H1 (cell line): ENCODE data around the gene INHBA. TPM values are rescaled to one million over a fixed set of nuclear protein-coding genes. Genes with fewer than 3 reads are reported as not detected.

Source experiments
- CTCF ChIA-PET: fragments of 300-600 bp; sonication (Branson Sonifier 250); formaldehyde crosslinking; loops from one replicate; lab custom pipeline; 2021; ENCODE audit not compliant: partially characterized antibody; lab: Charles Lee
- POLR2A ChIA-PET: fragments of 300-600 bp; sonication (Branson Sonifier 250); formaldehyde crosslinking; loops from one replicate; lab custom pipeline; 2021; ENCODE audit warnings: inconsistent platforms; ENCODE audit not compliant: partially characterized antibody; lab: Charles Lee
- DNase-seq, 2 experiments: peaks; one replicate each; pipeline versions ENCODE4 v3.0.0 to v3.0.0-alpha.2; 2010 to 2022; ENCODE audit warnings: low spot score in 2 of 2, low read depth in 1 of 2, mixed read lengths in 1 of 2
- FAIRE-seq: peaks from 2 replicates; lab custom pipeline; 2011; peaks lifted over from hg19 to GRCh38; lab: Jason Lieb, UNC
- H2AFZ ChIP-seq: 2 replicates; pipeline ENCODE4 v1.8.1; 2012; ENCODE audit warnings: low read length, inconsistent platforms
- H2AK5ac ChIP-seq: 2 replicates; pipeline ENCODE4 v1.6.1; 2013; ENCODE audit warnings: low read depth, low read length
- H2BK120ac ChIP-seq: replicated peaks from 2 replicates; pipeline ENCODE3; 2013; ENCODE audit warnings: low read depth, low read length, inconsistent platforms
- H2BK12ac ChIP-seq: 2 replicates; pipeline ENCODE4 v1.6.1; 2013; ENCODE audit warnings: low read depth, low read length
- H2BK15ac ChIP-seq: 2 replicates; pipeline ENCODE4 v1.6.1; 2013; ENCODE audit warnings: low read length
- H2BK20ac ChIP-seq: 2 replicates; pipeline ENCODE4 v1.6.1; 2013; ENCODE audit warnings: low read length
- H2BK5ac ChIP-seq: 2 replicates; pipeline ENCODE4 v1.6.1; 2013; ENCODE audit warnings: low read depth, low read length
- H3K14ac ChIP-seq: 2 replicates; pipeline ENCODE4 v1.6.1; 2013; ENCODE audit warnings: inconsistent platforms; ENCODE audit not compliant: insufficient read length
- H3K18ac ChIP-seq: 2 replicates; pipeline ENCODE4 v1.6.1; 2013; ENCODE audit warnings: low read length; ENCODE audit errors: extremely low read depth
- H3K23ac ChIP-seq: 2 replicates; pipeline ENCODE4 v1.6.1; 2013; ENCODE audit warnings: inconsistent platforms; ENCODE audit not compliant: insufficient read length
- H3K23me2 ChIP-seq: 2 replicates; pipeline ENCODE4 v1.6.1; 2013; ENCODE audit warnings: low read depth, low read length
- H3K27ac ChIP-seq: 2 replicates; pipeline ENCODE4 v1.6.1; 2011; ENCODE audit warnings: low read depth, low read length, inconsistent platforms
- H3K27me3 ChIP-seq, 4 experiments: replicated peaks in 1 of 4; 1 replicate in 1 of 4; 2 replicates in 3 of 4; pipeline versions ENCODE4 v1.6.1 to v1.8.1; 2011 to 2013; ENCODE audit warnings: low read length in 3 of 4, mild to moderate bottlenecking in 3 of 4, inconsistent platforms in 2 of 4, mixed read lengths in 2 of 4, moderate library complexity in 1 of 4; ENCODE audit not compliant: control insufficient read depth in 3 of 4, insufficient read depth in 3 of 4; ENCODE audit errors: extremely low read depth in 1 of 4
- H3K36me3 ChIP-seq, 4 experiments: 2 replicates each; pipeline versions ENCODE4 v1.6.1 to v1.8.1; 2011 to 2013; ENCODE audit warnings: mild to moderate bottlenecking in 4 of 4, low read length in 3 of 4, moderate library complexity in 2 of 4, control low read depth in 1 of 4, inconsistent platforms in 1 of 4; ENCODE audit not compliant: insufficient read depth in 4 of 4, control insufficient read depth in 2 of 4
- H3K4ac ChIP-seq: replicated peaks from 2 replicates; pipeline ENCODE3; 2013; ENCODE audit warnings: low read length, low read depth, mixed read lengths, inconsistent platforms; ENCODE audit not compliant: insufficient read length
- H3K4me1 ChIP-seq, 4 experiments: replicated peaks in 1 of 4; 1 replicate in 1 of 4; 2 replicates in 3 of 4; pipeline versions ENCODE4 v1.6.1 to v1.8.1; 2011 to 2013; ENCODE audit warnings: low read length in 3 of 4, inconsistent platforms in 2 of 4, mixed read lengths in 1 of 4; ENCODE audit not compliant: insufficient read depth in 4 of 4, control insufficient read depth in 3 of 4
- H3K4me2 ChIP-seq, 2 experiments: 2 replicates each; pipeline versions ENCODE4 v1.6.1 to v1.8.1; 2011 to 2013; ENCODE audit warnings: low read depth in 2 of 2, low read length in 2 of 2, control low read depth in 1 of 2, inconsistent platforms in 1 of 2, mild to moderate bottlenecking in 1 of 2; ENCODE audit not compliant: insufficient read depth in 1 of 2
- H3K4me3 ChIP-seq, 4 experiments: fragments of 200-600, 300-600 bp in 1 of 4; sonication (generic), shearing (Covaris generic), sonication (Bioruptor Twin) in 1 of 4; 2 replicates each; pipeline versions ENCODE4 v1.5.1 to v1.8.1; 2011 to 2016; ENCODE audit warnings: low read length in 4 of 4, low read depth in 3 of 4, control low read depth in 2 of 4, inconsistent platforms in 2 of 4, mild to moderate bottlenecking in 2 of 4, mixed read lengths in 1 of 4, moderate library complexity in 1 of 4; ENCODE audit not compliant: insufficient read depth in 2 of 4; ENCODE audit errors: extremely low read depth in 1 of 4
- H3K56ac ChIP-seq: replicated peaks from 2 replicates; pipeline ENCODE3; 2013; ENCODE audit warnings: low read depth, mild to moderate bottlenecking, mixed read lengths, low read length, inconsistent platforms; ENCODE audit not compliant: insufficient read length
- H3K79me1 ChIP-seq: 2 replicates; pipeline ENCODE4 v1.6.1; 2013; ENCODE audit warnings: low read depth, low read length, control low read depth
- H3K79me2 ChIP-seq, 2 experiments: 2 replicates each; pipeline versions ENCODE4 v1.6.1 to v1.8.1; 2012 to 2013; ENCODE audit warnings: low read length in 2 of 2, mild to moderate bottlenecking in 2 of 2, inconsistent platforms in 1 of 2; ENCODE audit not compliant: insufficient read depth in 2 of 2, control insufficient read depth in 1 of 2
- H3K9ac ChIP-seq, 4 experiments: replicated peaks in 1 of 4; 1 replicate in 1 of 4; 2 replicates in 3 of 4; pipeline versions ENCODE4 v1.6.1 to v1.8.1; 2011 to 2013; ENCODE audit warnings: low read depth in 3 of 4, low read length in 3 of 4, control low read depth in 2 of 4, mild to moderate bottlenecking in 2 of 4, moderate library complexity in 2 of 4, inconsistent platforms in 1 of 4; ENCODE audit errors: extremely low read depth in 1 of 4
- H3K9me3 ChIP-seq, 2 experiments: 2 replicates each; pipeline versions ENCODE4 v1.6.1 to v1.8.1; 2012 to 2013; ENCODE audit warnings: mild to moderate bottlenecking in 2 of 2, moderate library complexity in 2 of 2, control low read depth in 1 of 2, inconsistent platforms in 1 of 2, low read depth in 1 of 2, low read length in 1 of 2, mixed read lengths in 1 of 2; ENCODE audit not compliant: insufficient read depth in 2 of 2
- H4K20me1 ChIP-seq, 2 experiments: replicated peaks in 1 of 2; 2 replicates each; pipeline versions ENCODE3 to v1.8.1; 2011 to 2013; ENCODE audit warnings: inconsistent platforms in 2 of 2, low read length in 2 of 2, mild to moderate bottlenecking in 1 of 2; ENCODE audit not compliant: insufficient read depth in 2 of 2, control insufficient read depth in 1 of 2
- H4K5ac ChIP-seq: 2 replicates; pipeline ENCODE4 v1.6.1; 2013; ENCODE audit warnings: low read length, low read depth, mixed read lengths, inconsistent platforms; ENCODE audit not compliant: insufficient read length
- H4K8ac ChIP-seq: 2 replicates; pipeline ENCODE4 v1.8.0; 2013; ENCODE audit warnings: mild to moderate bottlenecking, moderate library complexity, low read length, inconsistent platforms; ENCODE audit not compliant: insufficient read depth; ENCODE audit errors: extremely low read depth
- H4K91ac ChIP-seq: replicated peaks from 2 replicates; pipeline ENCODE3; 2013; ENCODE audit warnings: low read length, mixed read lengths, inconsistent platforms; ENCODE audit not compliant: insufficient read length
- ASH2L ChIP-seq: fragments of 200-600, 300-600 bp; sonication (generic); IDR thresholded peaks from one replicate; pipeline ENCODE4 v1.7.1; 2017; ENCODE audit warnings: low read length
- CEBPB ChIP-seq: IDR thresholded peaks from 2 replicates; pipeline ENCODE4 v1.6.1; 2012; ENCODE audit warnings: low read depth, low read length
- HDAC2 ChIP-seq, 2 experiments: fragments of 300-600 bp in 1 of 2; sonication (generic) in 1 of 2; IDR thresholded peaks; 2 replicates each; pipeline ENCODE4 v1.6.1; 2011 to 2012; ENCODE audit warnings: low read depth in 2 of 2, low read length in 2 of 2, mild to moderate bottlenecking in 2 of 2, moderate library complexity in 2 of 2, borderline replicate concordance in 1 of 2, inconsistent platforms in 1 of 2
- JUND ChIP-seq: IDR thresholded peaks from 2 replicates; pipeline ENCODE4 v1.6.1; 2011; ENCODE audit warnings: mild to moderate bottlenecking, improper control_type of control experiment, low read length
- KDM4A ChIP-seq: IDR thresholded peaks from one replicate; pipeline ENCODE4 v1.7.1; 2012; ENCODE audit warnings: low read depth, mild to moderate bottlenecking, moderate library complexity, low read length, inconsistent platforms; ENCODE audit not compliant: severe bottlenecking
- MAFK ChIP-seq: IDR thresholded peaks from 2 replicates; pipeline ENCODE4 v1.6.1; 2012; ENCODE audit warnings: low read depth, mild to moderate bottlenecking, improper control_type of control experiment, low read length
- RBBP5 ChIP-seq: IDR thresholded peaks from 2 replicates; pipeline ENCODE4 v1.7.1; 2012; ENCODE audit warnings: low read depth, mild to moderate bottlenecking, inconsistent platforms, low read length, moderate library complexity, borderline replicate concordance
- RFX5 ChIP-seq: IDR thresholded peaks from 2 replicates; pipeline ENCODE4 v1.6.1; 2011; ENCODE audit warnings: low read depth, low read length, improper control_type of control experiment, borderline replicate concordance
- SP1 ChIP-seq: IDR thresholded peaks from 2 replicates; pipeline ENCODE4 v1.6.1; 2011; ENCODE audit warnings: low read depth, low read length
- SP4 ChIP-seq: IDR thresholded peaks from 2 replicates; pipeline ENCODE4 v1.6.1; 2012; ENCODE audit warnings: low read length, inconsistent platforms
- SRF ChIP-seq: IDR thresholded peaks from 2 replicates; pipeline ENCODE4 v1.6.1; 2011; ENCODE audit warnings: mild to moderate bottlenecking, low read depth, low read length, moderate library complexity
- WGBS, 2 experiments: shearing (Covaris generic) in 1 of 2; methylation state at CpG; one replicate each; pipeline versions ENCODE4 v1.1.6 to v1.1.7; 2013 to 2015; ENCODE audit warnings: low lambda C conversion rate in 2 of 2, mixed read lengths in 2 of 2, inconsistent platforms in 1 of 2, low coverage in 1 of 2, missing lambda C conversion rate in 1 of 2; ENCODE audit not compliant: insufficient replicate concordance in 2 of 2, insufficient coverage in 1 of 2, insufficient read length in 1 of 2; ENCODE audit errors: extremely low coverage in 1 of 2, missing lambda C conversion rate in 1 of 2; 5-methylcytosine and 5-hydroxymethylcytosine counted together
- polyA plus RNA-seq, 7 experiments: library from polyadenylated mRNA; depleted of rRNA in 3 of 7; stranded (reverse) in 5 of 7; unstranded in 2 of 7; fragments of >200 nt in 5 of 7; fragments of 200-250 nt in 2 of 7; gene quantifications; 1 replicate in 5 of 7; 2 replicates in 1 of 7; 4 replicates in 1 of 7; pipeline versions ENCODE4 v1.2.1 to v1.2.3, GENCODE V29; 2011 to 2013; ENCODE audit warnings: missing spikeins in 2 of 7, mixed read lengths in 2 of 7
- total RNA-seq: library from RNA; stranded (reverse); fragmentation: NEBNext Ultra II Directional; extraction: Animal tissue kit (Norgen Biotek cat#: 25700); gene quantifications from 2 replicates; pipeline ENCODE4 v1.2.1, GENCODE V29; 2021
- TF ChIP-seq, protein P1 (sequence below): IDR thresholded peaks from 2 replicates; pipeline ENCODE4 v1.6.1; 2011; ENCODE audit warnings: low read depth, mild to moderate bottlenecking, low read length; ENCODE audit not compliant: insufficient read depth

INHBA gene
- total and polyA plus RNA-seq, 2 of the 8 experiments (the other 6 are each of a cell fraction or from before 2014, with no cell fraction given) = 1.1 to 2.7 TPM

DNA sequence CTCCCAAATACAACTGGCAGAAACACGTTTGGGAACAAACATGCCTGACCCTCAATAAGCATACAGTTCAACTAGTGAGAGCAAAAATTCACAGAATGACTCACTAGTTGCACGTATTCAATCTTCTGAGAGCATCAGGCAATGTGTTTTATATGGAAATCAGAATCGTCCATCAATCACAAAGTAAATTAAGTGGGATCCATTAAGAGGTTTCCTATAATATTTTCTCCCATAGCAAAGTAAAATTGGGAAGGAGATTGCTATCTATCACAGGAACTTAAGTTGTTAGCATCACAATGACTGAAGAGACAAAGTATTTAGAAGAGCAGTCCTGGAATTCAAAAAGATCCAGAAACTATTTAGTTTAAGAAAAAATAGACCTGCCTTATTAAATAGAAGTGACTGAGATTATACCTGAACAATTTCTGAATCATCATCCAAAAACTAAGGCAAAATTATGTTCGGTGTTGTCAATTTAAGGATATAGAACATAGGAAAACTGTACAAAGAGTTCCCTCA lies 28.3 kb downstream of the INHBA start:
- no peak overlapping the region for H2BK12ac ChIP-seq
- H2AK5ac ChIP-seq = no peak overlapping the region
- H2BK5ac ChIP-seq = no peak overlapping the region
- no peak overlapping the region for H4K91ac ChIP-seq
- DNase-seq (no peak), FAIRE-seq (no peak)
- no peaks in the 10 kb centered on the region for H3K36me3 ChIP-seq
- no peaks in the 10 kb centered on the region for H3K79me1 ChIP-seq
- no peak overlapping the region for H3K18ac ChIP-seq
- H4K8ac ChIP-seq = no peak overlapping the region
- no peak overlapping the region for H3K27ac ChIP-seq
- WGBS, 2 experiments = 62% methylated on average over 4 of the region's 4 CpGs; no CpG with 5 or more reads in 1 of the 2 experiments
- H3K4me2 ChIP-seq = no peak overlapping the region
- no peak overlapping the region for H2AFZ ChIP-seq
- H4K20me1 ChIP-seq = no peaks in the 10 kb centered on the region
- no peaks in the 10 kb centered on the region for H3K27me3 ChIP-seq
- ChIA-PET POLR2A (no interaction called here), CTCF (no interaction called here)
- no peak overlapping the region for H2BK120ac ChIP-seq
- no peak overlapping the region for H3K4ac ChIP-seq
- no peak overlapping the region for H2BK15ac ChIP-seq
- no peak overlapping the region for H3K14ac ChIP-seq
- H3K79me2 ChIP-seq = no peaks in the 10 kb centered on the region
- no peak for TF ChIP-seq RBBP5
- TF ChIP-seq SP1 = no peak
- no peak for TF ChIP-seq MAFK
- TF ChIP-seq SP4 = no peak
- no peak for TF ChIP-seq KDM4A
- TF ChIP-seq ASH2L = no peak
- TF ChIP-seq RFX5 = no peak
- TF ChIP-seq CEBPB = no peak
- TF ChIP-seq JUND = no peak
- no peak for TF ChIP-seq HDAC2 (IDR thresholded peaks at IDR 0.05; ENCODE audit: borderline replicate concordance in 1 of 2, low read depth in 2 of 2, low read length in 2 of 2)
- TF ChIP-seq, protein P1, sequence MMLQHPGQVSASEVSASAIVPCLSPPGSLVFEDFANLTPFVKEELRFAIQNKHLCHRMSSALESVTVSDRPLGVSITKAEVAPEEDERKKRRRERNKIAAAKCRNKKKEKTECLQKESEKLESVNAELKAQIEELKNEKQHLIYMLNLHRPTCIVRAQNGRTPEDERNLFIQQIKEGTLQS = no peak
- no peak for TF ChIP-seq SRF
- TF ChIP-seq, all 59 proteins: peak for 0
- no peak overlapping the region for H3K56ac ChIP-seq
- H3K4me3 ChIP-seq = no peak overlapping the region
- no peak overlapping the region for H3K23ac ChIP-seq
- H3K23me2 ChIP-seq = no peaks in the 10 kb centered on the region
- H3K4me1 ChIP-seq = peaks cover 0 to 2% (median 0%) of the 10 kb centered on the region in 4 experiments; a peak in 2 of 7 replicates
- H2BK20ac ChIP-seq = no peak overlapping the region
- no peak overlapping the region for H4K5ac ChIP-seq
- H3K9me3 ChIP-seq = no peaks in the 10 kb centered on the region
- H3K9ac ChIP-seq = no peak overlapping the region
